ENCODE data around the gene CFAP77. TPM values are rescaled to one million over a fixed set of nuclear protein-coding genes. Genes with fewer than 3 reads are reported as not detected.

CFAP77 gene
- total and polyA plus RNA-seq, 2 of the 4 experiments (the other 2 are of a cell fraction): not detected

- no peak overlapping the region for H4K8ac ChIP-seq (ENCODE audit: low read depth in 2 of 2, low read length in 2 of 2)
- H3K18ac ChIP-seq (ENCODE audit: low read depth, low read length): no peak overlapping the region
- no peak overlapping the region for H3K23ac ChIP-seq (ENCODE audit: low read depth, low read length)
- H3K36me3 ChIP-seq (ENCODE audit: control insufficient read depth, insufficient read depth, low read length): no peaks in the 10 kb centered on the region
- no peaks in the 10 kb centered on the region for H3K4me1 ChIP-seq (ENCODE audit: control insufficient read depth, insufficient read depth, low read length)
- no peak overlapping the region for H3K56ac ChIP-seq (ENCODE audit: extremely low read depth, insufficient read depth, low read length)
- no peak overlapping the region for H3K4me3 ChIP-seq (ENCODE audit: insufficient read depth, low read depth, low read length)
- H3K79me1 ChIP-seq (ENCODE audit: low read depth in 1 of 2, low read length in 2 of 2): no peaks in the 10 kb centered on the region
- in situ Hi-C loops (cut with MboI; ENCODE audit: low sequenced_read_pairs): no loop called here
- H2AK5ac ChIP-seq (ENCODE audit: low read depth, low read length): no peak overlapping the region
- no peak overlapping the region for H3K4ac ChIP-seq (ENCODE audit: low read depth, low read length)
- no peak overlapping the region for H4K5ac ChIP-seq (ENCODE audit: low read depth, low read length)
- POLR2A ChIA-PET (ENCODE audit: unreplicated experiment): no interaction called here
- ATAC-seq (ENCODE audit: low read depth): no peak
- H4K91ac ChIP-seq (ENCODE audit: insufficient read depth, low read depth, low read length): no peak overlapping the region
- no peak overlapping the region for H3K9ac ChIP-seq (ENCODE audit: low read depth, low read length)
- DNase-seq: no peak
- dilution Hi-C loops (cut with HindIII; ENCODE audit: low sequenced_read_pairs, unreplicated experiment): no loop called here
- H3K27me3 ChIP-seq (ENCODE audit: control insufficient read depth, insufficient read depth, low read length): peaks cover 66% of the 10 kb centered on the region
- H2BK120ac ChIP-seq (ENCODE audit: low read depth, low read length): no peak overlapping the region
- H3K9me1 ChIP-seq (ENCODE audit: insufficient read depth, low read length): no peaks in the 10 kb centered on the region
- H3K14ac ChIP-seq (replicated peaks; ENCODE audit: low read depth, low read length): no peak overlapping the region
- H3K9me3 ChIP-seq (ENCODE audit: control insufficient read depth, insufficient read depth, low read length): no peaks in the 10 kb centered on the region
- H2AK9ac ChIP-seq (replicated peaks; ENCODE audit: low read depth, low read length, poor library complexity): no peak overlapping the region
- CTCF ChIA-PET: no interaction called here
- no peak overlapping the region for H2BK20ac ChIP-seq (ENCODE audit: low read depth, low read length)
- no peak overlapping the region for H2BK5ac ChIP-seq (ENCODE audit: low read depth, low read length, poor library complexity, severe bottlenecking)
- intact Hi-C loops (cut with micrococcal nuclease): no loop called here
- H2BK15ac ChIP-seq (ENCODE audit: low read depth, low read length): no peak overlapping the region
- no peak for TF ChIP-seq NFE2L2 (IDR thresholded peaks at IDR 0.05; ENCODE audit: low read depth, low read length)
- no peak for TF ChIP-seq MAFK (IDR thresholded peaks at IDR 0.05; ENCODE audit: low read depth, low read length)
- no peak for TF ChIP-seq MAZ (IDR thresholded peaks at IDR 0.05; ENCODE audit: borderline replicate concordance, low read depth, low read length)
- TF ChIP-seq CHD1 (IDR thresholded peaks at IDR 0.05; ENCODE audit: low read depth, low read length): no peak
- TF ChIP-seq RCOR1 (IDR thresholded peaks at IDR 0.05; ENCODE audit: insufficient replicate concordance, low read length): no peak
- TF ChIP-seq POLR2A (IDR thresholded peaks at IDR 0.05; ENCODE audit: low read depth, low read length): no peak
- TF ChIP-seq BHLHE40 (IDR thresholded peaks at IDR 0.05; ENCODE audit: low read depth, low read length): no peak
- no peak for TF ChIP-seq MXI1 (IDR thresholded peaks at IDR 0.05; ENCODE audit: borderline replicate concordance, low read depth, low read length)
- TF ChIP-seq RFX5 (IDR thresholded peaks at IDR 0.05; ENCODE audit: low read depth, low read length): no peak
- no peak for TF ChIP-seq SMC3 (IDR thresholded peaks at IDR 0.05; ENCODE audit: low read depth, low read length)
- no peak for TF ChIP-seq FOS (IDR thresholded peaks at IDR 0.05; ENCODE audit: low read depth, low read length)
- no peak overlapping the region for H3K27ac ChIP-seq (ENCODE audit: insufficient read depth, low read length)
- BruUV-seq (replicated peaks): no TSS peak
- WGBS, 2 experiments (ENCODE audit: extremely low coverage in 2 of 2, insufficient read length in 1 of 2): no CpG with 5 or more reads among the region's 7 CpGs
- no peak overlapping the region for H2AFZ ChIP-seq (replicated peaks; ENCODE audit: low read length, poor library complexity)
- H4K20me1 ChIP-seq (ENCODE audit: insufficient read depth, low read length): no peaks in the 10 kb centered on the region
- no peak overlapping the region for H3K4me2 ChIP-seq (ENCODE audit: low read depth, low read length)
Observed at GRCh38 chr9:132487351-132487791, 77.4 kb downstream of the CFAP77 start.
